Measurements from ENCODE around the gene COL15A1.

Gene COL15A1

DNA sequence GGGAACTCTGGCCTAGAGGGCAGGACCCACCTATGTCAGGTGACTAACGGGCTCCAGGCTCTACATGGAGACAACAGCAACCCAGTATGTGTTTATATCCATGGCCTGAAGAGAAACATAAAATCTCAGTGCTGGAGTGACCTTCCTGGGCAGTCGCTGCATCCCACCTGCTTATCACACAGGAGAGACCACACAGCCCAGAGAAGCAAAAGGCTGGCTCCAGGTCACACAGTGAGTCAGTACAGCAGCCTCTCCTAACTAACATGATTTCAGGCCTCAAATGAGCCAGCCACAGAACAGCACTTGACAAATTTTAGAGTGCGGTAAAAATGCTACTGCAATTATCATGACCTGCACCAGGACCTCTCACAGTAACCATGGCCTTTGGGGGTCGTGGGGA lies 107.2 kb downstream of the COL15A1 start:
- Histone ChIP-seq H3K27ac (ENCODE audit: low read length) (no peak overlapping the region), H3K4me1 (ENCODE audit: low read length) (peaks cover 6% of the 10 kb centered on the region), H3K9ac (ENCODE audit: low read length) (no peak overlapping the region), H3K4me3 (ENCODE audit: low read length) (no peak overlapping the region), H3K36me3 (replicated peaks; ENCODE audit: low read depth, low read length) (no peaks in the 10 kb centered on the region), H2AFZ (ENCODE audit: low read depth, low read length) (no peak overlapping the region), H3K4me2 (ENCODE audit: low read length) (no peak overlapping the region), H3K79me2 (ENCODE audit: low read length) (no peaks in the 10 kb centered on the region), H3K9me3 (ENCODE audit: insufficient read depth, low read length) (no peaks in the 10 kb centered on the region), H3K27me3 (ENCODE audit: low read depth, low read length) (no peaks in the 10 kb centered on the region), H4K20me1 (ENCODE audit: insufficient read depth, low read length) (no peaks in the 10 kb centered on the region)
- no peak for TF ChIP-seq EZH2phosphoT487 (IDR thresholded peaks at IDR 0.05; ENCODE audit: low read depth)
- TF ChIP-seq, protein P1, sequence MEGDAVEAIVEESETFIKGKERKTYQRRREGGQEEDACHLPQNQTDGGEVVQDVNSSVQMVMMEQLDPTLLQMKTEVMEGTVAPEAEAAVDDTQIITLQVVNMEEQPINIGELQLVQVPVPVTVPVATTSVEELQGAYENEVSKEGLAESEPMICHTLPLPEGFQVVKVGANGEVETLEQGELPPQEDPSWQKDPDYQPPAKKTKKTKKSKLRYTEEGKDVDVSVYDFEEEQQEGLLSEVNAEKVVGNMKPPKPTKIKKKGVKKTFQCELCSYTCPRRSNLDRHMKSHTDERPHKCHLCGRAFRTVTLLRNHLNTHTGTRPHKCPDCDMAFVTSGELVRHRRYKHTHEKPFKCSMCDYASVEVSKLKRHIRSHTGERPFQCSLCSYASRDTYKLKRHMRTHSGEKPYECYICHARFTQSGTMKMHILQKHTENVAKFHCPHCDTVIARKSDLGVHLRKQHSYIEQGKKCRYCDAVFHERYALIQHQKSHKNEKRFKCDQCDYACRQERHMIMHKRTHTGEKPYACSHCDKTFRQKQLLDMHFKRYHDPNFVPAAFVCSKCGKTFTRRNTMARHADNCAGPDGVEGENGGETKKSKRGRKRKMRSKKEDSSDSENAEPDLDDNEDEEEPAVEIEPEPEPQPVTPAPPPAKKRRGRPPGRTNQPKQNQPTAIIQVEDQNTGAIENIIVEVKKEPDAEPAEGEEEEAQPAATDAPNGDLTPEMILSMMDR (IDR thresholded peaks at IDR 0.05; ENCODE audit: low read depth, low read length), result no peak

DNA sequence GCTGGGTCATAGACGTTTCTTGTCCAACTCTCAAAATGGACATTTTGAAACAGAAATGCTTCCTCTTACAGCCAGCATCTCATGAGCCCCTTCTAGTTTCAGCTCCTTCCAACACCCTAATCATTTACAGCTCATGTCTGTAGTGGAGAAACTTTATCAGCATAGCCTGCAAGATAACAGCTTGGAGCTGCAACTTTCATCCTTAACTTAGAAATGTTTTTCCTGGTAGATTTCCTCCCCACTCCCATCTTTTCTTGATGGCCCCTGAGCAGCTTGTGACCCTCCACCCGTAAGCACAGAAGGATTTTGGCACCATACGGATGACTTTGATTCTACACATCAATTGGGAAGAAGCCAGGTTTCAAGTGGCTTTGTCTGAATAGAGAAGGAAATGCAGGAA lies 107.7 kb downstream of the COL15A1 start:
- no peaks in the 10 kb centered on the region for H4K20me1 ChIP-seq (ENCODE audit: insufficient read depth, low read length)
- no peaks in the 10 kb centered on the region for H3K27me3 ChIP-seq (ENCODE audit: low read depth, low read length)
- H3K4me2 ChIP-seq (ENCODE audit: low read length), result no peak overlapping the region
- no peaks in the 10 kb centered on the region for H3K36me3 ChIP-seq (replicated peaks; ENCODE audit: low read depth, low read length)
- no peaks in the 10 kb centered on the region for H3K79me2 ChIP-seq (ENCODE audit: low read length)
- H3K4me1 ChIP-seq (ENCODE audit: low read length), result peaks cover 6% of the 10 kb centered on the region
- no peak for TF ChIP-seq EZH2phosphoT487 (IDR thresholded peaks at IDR 0.05; ENCODE audit: low read depth)
- TF ChIP-seq, protein P1 (IDR thresholded peaks at IDR 0.05; ENCODE audit: low read depth, low read length), result no peak
- H2AFZ ChIP-seq (ENCODE audit: low read depth, low read length), result no peak overlapping the region
- no peak overlapping the region for H3K27ac ChIP-seq (ENCODE audit: low read length)
- H3K9ac ChIP-seq (ENCODE audit: low read length), result no peak overlapping the region
- H3K9me3 ChIP-seq (ENCODE audit: insufficient read depth, low read length), result no peaks in the 10 kb centered on the region
- no peak overlapping the region for H3K4me3 ChIP-seq (ENCODE audit: low read length)

DNA sequence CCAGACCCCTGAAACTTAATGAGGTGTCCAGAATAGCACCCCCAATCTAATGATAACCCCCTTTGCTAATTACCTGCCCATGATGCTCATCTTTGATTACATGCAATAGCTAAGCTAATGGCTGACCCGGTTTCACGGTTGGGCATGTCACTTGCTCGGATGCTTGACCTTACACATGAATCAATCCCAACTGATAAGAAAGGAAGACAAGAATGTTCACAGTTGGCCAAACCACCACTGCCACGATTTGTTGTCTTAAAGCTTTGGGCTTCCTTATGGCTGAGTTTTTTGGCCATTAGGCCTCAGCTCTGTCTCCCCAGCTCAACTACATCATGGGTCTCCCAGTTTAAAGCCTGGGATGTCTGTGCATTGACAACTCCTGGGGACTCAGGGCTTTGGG lies 108.1 kb downstream of the COL15A1 start:
- no peak for TF ChIP-seq EZH2phosphoT487 (IDR thresholded peaks at IDR 0.05; ENCODE audit: low read depth)
- TF ChIP-seq, protein P1 (IDR thresholded peaks at IDR 0.05; ENCODE audit: low read depth, low read length), result no peak
- no peak overlapping the region for H3K4me2 ChIP-seq (ENCODE audit: low read length)
- H3K4me1 ChIP-seq (ENCODE audit: low read length), result peaks cover 10% of the 10 kb centered on the region
- H2AFZ ChIP-seq (ENCODE audit: low read depth, low read length), result no peak overlapping the region
- H3K36me3 ChIP-seq (replicated peaks; ENCODE audit: low read depth, low read length), result no peaks in the 10 kb centered on the region
- H4K20me1 ChIP-seq (ENCODE audit: insufficient read depth, low read length), result no peaks in the 10 kb centered on the region
- H3K4me3 ChIP-seq (ENCODE audit: low read length), result no peak overlapping the region
- peaks cover 3% of the 10 kb centered on the region; the same call in 1 of the 2 replicates for H3K27me3 ChIP-seq (ENCODE audit: low read depth, low read length)
- H3K27ac ChIP-seq (ENCODE audit: low read length), result no peak overlapping the region
- H3K79me2 ChIP-seq (ENCODE audit: low read length), result no peaks in the 10 kb centered on the region
- H3K9me3 ChIP-seq (ENCODE audit: insufficient read depth, low read length), result no peaks in the 10 kb centered on the region
- no peak overlapping the region for H3K9ac ChIP-seq (ENCODE audit: low read length)

DNA sequence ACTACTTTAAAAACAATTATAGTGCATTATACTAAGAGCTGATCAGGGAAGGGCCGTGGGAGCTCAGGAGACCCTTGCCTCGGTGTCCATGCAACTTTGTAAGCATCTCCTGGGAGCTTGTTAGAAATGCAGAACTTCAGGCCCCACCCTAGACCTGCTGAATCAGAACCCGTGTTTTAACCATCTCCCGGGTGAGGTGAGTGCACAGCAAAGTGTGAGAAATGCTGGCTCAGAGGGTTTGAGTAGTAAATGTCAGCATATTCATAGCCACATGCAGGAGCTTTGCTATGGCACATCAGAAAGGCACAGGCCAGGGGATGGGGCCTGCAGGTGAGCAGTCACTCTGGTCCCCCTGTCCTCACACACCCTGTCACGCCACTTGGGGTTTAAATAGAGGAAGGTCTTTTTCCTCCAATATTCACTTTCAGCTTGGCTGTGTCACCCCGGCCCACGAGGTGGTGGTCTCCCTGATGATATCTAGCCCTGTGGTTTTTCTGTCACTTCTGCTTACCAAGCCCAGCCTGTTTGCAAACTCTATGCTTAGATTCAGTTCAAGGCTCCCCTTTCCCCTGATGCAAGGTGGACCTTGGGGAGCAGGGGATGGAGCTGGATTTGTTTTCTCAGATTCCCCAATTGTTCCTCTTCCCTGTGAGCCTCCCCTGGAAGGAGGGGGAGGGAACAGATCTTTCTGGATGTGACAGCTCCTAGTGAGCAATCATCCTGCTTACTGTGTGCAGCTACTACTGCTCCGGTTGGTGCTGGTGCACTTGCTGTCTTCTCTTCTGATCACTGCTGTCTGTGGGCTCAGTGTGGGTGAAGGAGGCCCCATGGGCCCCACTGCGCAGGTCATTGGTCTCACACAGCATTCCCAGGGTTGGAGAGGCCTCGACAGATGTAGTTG lies 109.4 kb downstream of the COL15A1 start:
- Histone ChIP-seq H3K4me2 (ENCODE audit: low read length) (no peak overlapping the region), H3K9ac (ENCODE audit: low read length) (no peak overlapping the region), H3K4me3 (ENCODE audit: low read length) (no peak overlapping the region), H4K20me1 (ENCODE audit: insufficient read depth, low read length) (no peaks in the 10 kb centered on the region), H3K4me1 (ENCODE audit: low read length) (peaks cover 22% of the 10 kb centered on the region), H3K36me3 (replicated peaks; ENCODE audit: low read depth, low read length) (no peaks in the 10 kb centered on the region), H3K27me3 (ENCODE audit: low read depth, low read length) (peaks cover 3% of the 10 kb centered on the region; the same call in 1 of the 2 replicates), H3K9me3 (ENCODE audit: insufficient read depth, low read length) (no peaks in the 10 kb centered on the region), H3K79me2 (ENCODE audit: low read length) (no peaks in the 10 kb centered on the region), H2AFZ (ENCODE audit: low read depth, low read length) (no peak overlapping the region), H3K27ac (ENCODE audit: low read length) (no peak overlapping the region)
- TF ChIP-seq, protein P1 (IDR thresholded peaks at IDR 0.05; ENCODE audit: low read depth, low read length), result no peak
- no peak for TF ChIP-seq EZH2phosphoT487 (IDR thresholded peaks at IDR 0.05; ENCODE audit: low read depth)
